ENCODE data around the gene PID1.

- TF ChIP-seq CTCF (IDR thresholded peaks at IDR 0.05) = no peak
- TF ChIP-seq POLR2AphosphoS5 (IDR thresholded peaks at IDR 0.05; ENCODE audit: low read depth, low read length) = no peak
- TF ChIP-seq SIN3A (IDR thresholded peaks at IDR 0.05; ENCODE audit: borderline replicate concordance, insufficient read depth, low read depth, low read length) = no peak
- TF ChIP-seq, protein P1, sequence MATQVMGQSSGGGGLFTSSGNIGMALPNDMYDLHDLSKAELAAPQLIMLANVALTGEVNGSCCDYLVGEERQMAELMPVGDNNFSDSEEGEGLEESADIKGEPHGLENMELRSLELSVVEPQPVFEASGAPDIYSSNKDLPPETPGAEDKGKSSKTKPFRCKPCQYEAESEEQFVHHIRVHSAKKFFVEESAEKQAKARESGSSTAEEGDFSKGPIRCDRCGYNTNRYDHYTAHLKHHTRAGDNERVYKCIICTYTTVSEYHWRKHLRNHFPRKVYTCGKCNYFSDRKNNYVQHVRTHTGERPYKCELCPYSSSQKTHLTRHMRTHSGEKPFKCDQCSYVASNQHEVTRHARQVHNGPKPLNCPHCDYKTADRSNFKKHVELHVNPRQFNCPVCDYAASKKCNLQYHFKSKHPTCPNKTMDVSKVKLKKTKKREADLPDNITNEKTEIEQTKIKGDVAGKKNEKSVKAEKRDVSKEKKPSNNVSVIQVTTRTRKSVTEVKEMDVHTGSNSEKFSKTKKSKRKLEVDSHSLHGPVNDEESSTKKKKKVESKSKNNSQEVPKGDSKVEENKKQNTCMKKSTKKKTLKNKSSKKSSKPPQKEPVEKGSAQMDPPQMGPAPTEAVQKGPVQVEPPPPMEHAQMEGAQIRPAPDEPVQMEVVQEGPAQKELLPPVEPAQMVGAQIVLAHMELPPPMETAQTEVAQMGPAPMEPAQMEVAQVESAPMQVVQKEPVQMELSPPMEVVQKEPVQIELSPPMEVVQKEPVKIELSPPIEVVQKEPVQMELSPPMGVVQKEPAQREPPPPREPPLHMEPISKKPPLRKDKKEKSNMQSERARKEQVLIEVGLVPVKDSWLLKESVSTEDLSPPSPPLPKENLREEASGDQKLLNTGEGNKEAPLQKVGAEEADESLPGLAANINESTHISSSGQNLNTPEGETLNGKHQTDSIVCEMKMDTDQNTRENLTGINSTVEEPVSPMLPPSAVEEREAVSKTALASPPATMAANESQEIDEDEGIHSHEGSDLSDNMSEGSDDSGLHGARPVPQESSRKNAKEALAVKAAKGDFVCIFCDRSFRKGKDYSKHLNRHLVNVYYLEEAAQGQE (IDR thresholded peaks at IDR 0.05; ENCODE audit: insufficient read depth in 1 of 2, low read depth in 2 of 2, low read length in 1 of 2) = no peak
Observed at GRCh38 chr2:229240984-229241491, 30.0 kb downstream of the PID1 start.

Data from Panc1 (cell line).